ENCODE measurements around the gene MAST4.

The MAST4 gene

GRCh38 chr5:67176936-67177335, 580.7 kb downstream of the MAST4 start:
- no peak for DNase-seq

- no peak for DNase-seq
These were observed 581.9 kb downstream of the MAST4 start for GRCh38 chr5:67178085-67178484.

- DNase-seq: no peak
These were observed 582.8 kb downstream of the MAST4 start for GRCh38 chr5:67178966-67179365.

DNA sequence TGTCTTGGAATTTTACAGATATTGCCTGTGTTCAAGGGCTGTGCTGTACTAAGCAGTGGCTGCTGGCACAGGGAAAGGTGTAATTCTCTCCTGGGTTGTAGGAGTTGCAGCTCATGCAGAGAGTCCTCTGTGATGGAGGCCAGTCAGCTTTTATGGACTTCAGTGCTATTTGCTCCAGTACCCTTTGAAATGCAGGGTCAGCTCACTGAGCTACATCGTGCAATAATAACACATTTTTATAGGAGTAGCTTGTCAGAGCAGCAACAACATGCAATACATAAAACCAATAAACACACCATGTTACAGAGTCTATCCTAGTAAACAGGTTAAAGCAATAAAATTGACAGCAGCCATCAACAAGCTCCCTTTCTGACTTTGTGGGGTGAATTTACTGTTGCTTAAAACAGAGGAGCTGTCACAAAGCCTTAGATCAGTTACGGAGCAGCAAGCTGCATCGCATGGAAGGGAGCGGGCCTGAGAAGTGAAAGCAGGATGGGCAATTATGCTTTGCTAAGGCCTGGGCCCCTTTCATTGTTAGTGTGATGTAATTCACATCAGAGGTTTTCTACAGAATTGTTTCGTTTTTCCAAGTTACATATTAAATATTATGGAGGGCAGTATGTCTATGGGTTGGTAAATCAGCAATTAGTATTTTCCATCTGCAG, 583.6 kb downstream of the MAST4 start:
- no peak for DNase-seq

DNA sequence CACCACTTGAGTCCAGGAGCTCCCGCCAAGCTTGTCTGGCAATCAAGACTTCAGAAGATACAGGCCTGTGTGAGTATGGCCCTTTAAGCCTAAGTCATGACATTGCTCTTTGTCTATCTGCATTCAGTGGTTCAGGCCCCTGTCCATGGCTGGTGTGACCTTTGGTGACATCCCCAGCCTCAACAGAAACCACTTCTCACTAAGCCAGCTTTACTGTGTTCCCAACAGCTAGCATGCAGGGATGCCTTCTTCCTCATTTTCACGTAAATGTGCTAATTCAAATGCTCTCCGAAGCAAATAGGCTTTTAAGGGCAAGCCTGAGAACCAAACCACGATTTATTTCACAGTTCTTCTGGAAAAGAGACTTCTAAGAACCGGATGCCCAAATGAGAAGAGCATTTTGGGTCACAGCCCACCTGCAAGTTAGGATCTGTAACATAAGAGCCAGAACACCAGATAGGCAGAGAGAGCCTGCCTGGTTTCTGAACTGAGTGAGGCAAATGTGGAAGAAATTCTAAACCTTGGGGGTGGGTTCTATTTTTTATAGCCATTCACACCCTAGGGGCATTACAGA, 585.5 kb downstream of the MAST4 start:
- DNase-seq: no peak

GRCh38 chr5:67182301-67182790, 586.2 kb downstream of the MAST4 start:
- DNase-seq: no peak

DNA sequence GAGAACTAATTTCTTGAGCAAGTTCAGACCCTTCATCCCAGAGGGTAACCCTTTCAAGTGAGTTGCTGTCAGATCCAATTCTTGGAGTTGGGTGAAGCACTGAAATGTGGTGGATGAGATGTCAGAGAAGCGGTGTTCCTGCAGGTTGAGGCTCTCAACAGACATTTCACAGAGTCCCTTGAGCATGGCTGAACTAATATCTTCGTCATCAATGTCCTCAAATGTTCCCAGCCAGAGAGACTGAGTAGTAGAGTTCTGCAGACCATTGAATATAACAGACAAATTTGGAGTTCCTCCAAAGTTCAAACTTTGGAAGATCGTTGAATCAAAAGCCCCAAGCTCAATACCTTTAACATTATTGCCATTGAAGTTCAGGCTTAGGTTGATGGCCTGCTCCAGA, 587.7 kb downstream of the MAST4 start:
- no peak for DNase-seq

DNA sequence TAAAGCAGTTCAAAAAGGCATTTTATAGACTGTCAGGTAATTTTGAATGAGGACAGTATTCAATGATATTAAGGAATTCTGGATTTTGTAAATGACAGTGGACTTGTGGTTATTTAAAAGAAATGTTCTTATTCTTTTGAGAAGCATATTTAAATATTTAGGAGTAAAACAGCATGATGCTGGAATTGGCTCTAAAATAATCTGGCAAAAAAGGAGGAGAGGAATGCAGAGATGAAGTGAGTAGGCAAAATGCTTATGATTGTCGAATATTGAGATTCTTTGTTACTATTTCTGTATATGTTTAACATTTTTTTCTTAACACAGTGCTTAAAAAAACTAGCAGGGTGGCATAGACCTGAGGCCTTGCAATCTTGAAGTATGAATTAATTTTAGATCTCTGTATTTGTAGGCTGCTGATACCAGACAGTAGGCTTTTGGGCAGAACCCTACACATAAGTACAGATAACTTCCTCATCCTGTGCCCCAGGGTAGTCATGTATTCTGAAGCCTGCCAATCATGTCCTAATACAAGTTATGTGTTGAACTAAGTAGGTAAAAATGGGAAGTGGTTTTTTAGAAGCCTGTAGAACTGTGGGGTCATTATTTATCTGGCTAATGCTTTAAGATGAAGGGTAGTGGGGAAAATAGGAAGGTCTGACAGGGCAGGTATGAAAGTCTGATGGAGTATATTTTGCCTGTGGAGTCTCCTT, 591.0 kb downstream of the MAST4 start:
- DNase-seq: no peak

DNA sequence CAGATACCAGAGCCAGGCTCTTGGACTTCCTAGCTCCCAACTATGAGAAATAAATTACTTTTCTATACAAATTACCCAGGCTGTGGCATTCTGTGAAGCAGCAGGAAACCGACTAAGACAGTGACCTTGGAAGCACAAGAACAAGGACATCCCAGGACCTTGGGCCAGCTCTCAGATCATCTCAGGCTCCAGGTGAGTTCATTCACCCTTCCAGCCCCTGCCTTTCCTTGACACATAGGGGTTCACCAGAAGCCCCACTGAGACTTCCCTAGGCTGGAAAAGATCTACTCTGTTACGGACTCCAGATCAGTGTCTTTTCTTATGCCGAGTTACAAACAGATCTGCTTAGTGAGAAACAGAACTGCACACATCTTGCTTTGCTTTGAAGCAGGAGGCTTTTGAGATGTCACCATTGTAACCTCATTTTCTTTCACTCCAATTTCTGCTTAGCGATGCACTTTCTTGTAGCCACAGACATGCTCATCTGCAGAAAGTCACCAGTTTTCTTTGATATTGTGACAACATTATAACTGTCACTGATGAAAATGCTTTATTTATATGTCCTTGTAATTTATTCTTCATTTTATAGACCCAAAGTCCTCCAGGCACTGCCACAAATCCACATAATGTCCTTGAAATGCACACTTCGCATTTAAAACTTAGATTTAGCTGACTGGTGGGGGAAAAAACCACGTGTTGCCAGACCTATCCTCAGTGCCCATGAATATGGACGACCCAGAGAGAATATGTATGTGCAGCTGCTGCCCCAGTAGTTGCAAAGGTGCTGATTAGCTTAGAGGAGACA, 592.3 kb downstream of the MAST4 start:
- no peak for DNase-seq

- no peak for DNase-seq
These were observed 592.8 kb downstream of the MAST4 start for GRCh38 chr5:67189079-67189354.

DNA sequence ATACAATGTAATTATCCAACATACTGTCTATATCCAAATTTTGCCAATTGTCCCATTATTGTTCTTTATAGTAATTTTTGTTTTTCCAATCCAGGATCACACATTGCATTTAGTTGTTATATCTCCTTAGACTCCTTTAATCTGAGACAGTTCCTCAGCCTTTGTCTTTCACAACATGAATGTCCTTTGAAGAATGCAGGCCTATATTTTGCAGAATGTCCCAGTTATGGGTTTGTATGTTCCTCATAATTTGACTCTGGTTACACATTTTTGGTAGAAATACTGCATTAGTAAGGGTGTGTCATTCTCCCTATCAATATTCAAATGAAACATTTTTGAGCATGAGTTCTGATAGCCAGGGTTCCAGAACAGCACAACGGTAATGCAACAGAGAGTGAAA, 593.7 kb downstream of the MAST4 start:
- DNase-seq: no peak

- no peak for DNase-seq
These were observed 594.2 kb downstream of the MAST4 start for GRCh38 chr5:67190410-67190809.

- no peak for DNase-seq
These were observed 594.7 kb downstream of the MAST4 start for GRCh38 chr5:67190861-67191260.

- no peak for DNase-seq
These were observed 596.7 kb downstream of the MAST4 start for GRCh38 chr5:67192719-67193438.

DNA sequence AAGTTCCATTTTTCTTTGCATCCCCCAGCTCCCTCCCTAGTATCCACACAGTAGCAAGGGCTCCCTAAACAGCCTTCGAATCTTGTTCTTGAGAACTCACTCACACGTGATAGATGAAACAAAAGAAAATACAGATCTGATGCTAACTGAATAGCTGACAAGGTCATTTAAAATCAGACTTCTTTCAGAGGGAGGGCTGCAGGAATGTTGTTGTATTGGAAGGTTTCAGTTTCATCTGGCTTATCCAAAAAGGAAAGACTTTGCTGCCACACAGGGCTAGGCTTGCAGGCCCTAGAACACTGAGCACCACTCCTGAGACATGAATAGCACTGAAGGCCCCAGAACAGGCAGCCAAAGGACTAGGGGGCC, 597.2 kb downstream of the MAST4 start:
- no peak for DNase-seq

DNA sequence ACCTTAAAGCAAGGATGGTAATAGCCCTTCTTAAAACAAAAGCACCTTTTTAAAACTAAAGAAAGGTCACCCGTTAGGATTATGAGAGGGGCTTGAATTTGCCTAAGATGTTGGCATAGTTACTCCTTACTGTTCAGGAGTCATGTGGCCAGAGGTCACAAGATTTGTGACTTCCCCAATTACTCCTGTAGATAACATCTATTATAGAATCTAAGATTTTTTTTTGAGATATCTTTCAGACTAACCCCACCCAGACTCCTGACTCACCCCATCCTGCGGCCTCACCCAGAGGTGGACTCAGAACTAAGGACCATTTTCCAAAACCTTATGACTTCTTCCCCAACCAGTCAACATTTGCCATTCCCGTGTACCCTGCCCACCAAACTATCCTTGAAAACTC, 598.0 kb downstream of the MAST4 start:
- no peak for DNase-seq

DNA sequence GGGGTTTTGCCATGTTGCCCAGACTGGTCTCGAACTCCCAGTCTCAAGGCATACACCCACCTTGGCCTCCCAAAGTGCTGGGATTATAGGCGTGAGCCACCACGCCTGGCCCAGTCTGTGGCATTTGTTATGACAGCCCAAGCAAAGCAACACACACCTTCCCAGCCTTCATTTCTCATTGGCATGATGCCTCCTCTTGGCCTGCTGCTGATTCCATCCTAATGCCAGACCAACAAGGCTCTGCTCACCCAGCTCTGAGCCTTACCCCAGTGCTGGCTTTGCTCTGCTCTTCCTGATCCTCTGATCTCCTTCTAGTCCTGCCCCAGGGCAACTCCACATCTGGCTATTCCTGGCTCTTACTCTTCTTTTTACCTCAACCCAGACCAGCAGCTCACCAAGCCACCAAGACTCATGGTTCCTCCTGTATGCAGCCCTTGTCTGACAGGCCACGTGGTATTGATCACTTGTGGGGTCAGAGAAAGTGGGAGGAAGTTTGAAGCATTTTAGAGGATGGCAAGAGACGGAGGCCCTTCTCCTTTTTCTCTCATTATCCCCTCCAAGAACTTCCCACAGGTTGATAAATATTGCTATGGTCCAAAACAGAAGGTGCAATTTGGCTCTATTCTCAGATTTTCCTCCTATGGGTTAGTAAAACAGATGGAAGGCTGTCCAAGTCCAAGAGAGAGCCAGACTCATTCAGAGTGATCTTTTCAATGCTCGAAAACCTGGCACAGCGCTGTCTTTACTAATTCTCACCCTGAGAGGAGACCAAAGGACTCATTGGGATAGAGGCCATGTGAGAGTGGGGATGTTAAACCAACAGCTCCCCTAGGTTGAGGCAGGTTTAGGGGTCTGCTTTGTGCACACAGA, 599.4 kb downstream of the MAST4 start:
- DNase-seq: no peak

DNA sequence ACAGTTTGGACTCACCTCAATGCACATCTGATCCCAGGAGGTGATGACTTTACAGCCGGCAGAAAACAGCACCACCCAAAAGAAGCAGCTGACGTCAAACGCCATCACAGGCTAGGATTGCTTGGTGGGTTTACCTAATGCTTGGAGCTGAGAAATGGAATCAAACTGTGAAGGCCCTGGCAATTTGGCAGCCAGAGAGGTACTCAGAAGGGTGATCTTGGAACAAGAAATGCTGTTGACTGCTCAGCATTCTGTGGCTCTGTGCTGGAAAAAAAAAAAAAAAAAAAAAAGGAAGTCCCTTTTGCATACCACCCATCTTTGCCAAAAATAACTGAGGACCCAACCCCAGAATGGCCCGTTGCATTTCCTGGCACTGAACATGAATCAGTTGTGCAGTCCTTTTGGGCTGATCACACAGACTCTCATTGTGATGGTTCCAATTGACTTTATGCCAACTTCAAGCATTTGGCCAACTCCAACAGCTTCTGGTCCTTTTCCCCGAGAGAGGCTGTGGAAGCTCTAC, 600.4 kb downstream of the MAST4 start, which contains the start of gene CD180:
Gene CD180 (minus strand): TSS at position 263 of the 523 bp plus-strand sequence. CDS start 158 bp downstream, at position 105.
- DNase-seq: no peak

- no peak for DNase-seq
These were observed 601.3 kb downstream of the MAST4 start for GRCh38 chr5:67197536-67197935.

DNA sequence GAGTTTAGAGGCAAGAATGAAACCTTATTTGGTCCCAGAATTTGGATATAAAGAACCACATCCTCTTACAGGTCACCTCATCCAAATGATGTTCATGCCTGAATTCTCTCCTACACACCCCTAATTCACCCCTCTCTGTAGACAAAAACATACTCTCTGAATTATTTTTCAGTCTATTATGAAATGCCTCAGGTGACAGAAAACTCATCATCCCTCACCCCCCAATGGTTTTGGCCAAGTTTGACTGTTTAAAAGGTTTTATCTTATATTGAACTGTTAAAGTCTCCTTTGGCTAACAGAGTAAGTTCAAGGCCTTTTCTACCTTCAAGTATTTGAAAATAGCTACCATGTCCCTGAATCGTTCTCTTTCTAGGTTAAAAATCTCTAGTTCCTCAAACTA, 602.7 kb downstream of the MAST4 start:
- DNase-seq: no peak

DNA sequence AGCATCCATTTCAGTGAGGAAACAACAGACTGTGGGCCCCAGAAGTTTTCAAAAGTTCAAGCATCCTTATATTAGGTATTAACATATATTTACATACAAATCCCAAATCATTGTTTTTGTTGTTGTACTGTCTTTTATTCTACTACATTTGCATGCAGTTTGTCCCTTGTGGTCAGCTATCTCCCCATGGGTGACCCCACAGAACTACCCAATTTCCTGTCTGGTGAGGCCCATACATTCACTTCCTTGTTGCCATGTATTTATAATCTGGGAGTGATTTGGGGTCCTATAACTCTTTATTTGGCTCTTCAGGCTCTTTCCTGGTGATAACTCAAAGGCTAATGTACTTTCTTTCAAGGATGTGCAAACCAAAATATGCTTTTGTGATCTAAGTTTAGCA, 603.7 kb downstream of the MAST4 start:
- DNase-seq: no peak
